ENCODE data around the gene TLX1.

Gene TLX1

GRCh38 chr10:101123815-101124617 lies 7.1 kb upstream of the TLX1 start:
- peaks cover 100% of the 10 kb centered on the region for H3K27me3 ChIP-seq (ENCODE audit: control insufficient read depth, insufficient read depth, low read length)

GRCh38 chr10:101124933-101125332 lies 6.2 kb upstream of the TLX1 start:
- Histone ChIP-seq H3K4me1 (ENCODE audit: control insufficient read depth, insufficient read depth, low read length) (0 out of 2 replicates have a peak, but pooled peaks cover 11% of the 10 kb centered on the region), H3K27me3 (ENCODE audit: control insufficient read depth, insufficient read depth, low read length) (peaks cover 100% of the 10 kb centered on the region), H3K9ac (ENCODE audit: low read depth, low read length) (no peak overlapping the region), H3K27ac (ENCODE audit: low read depth, low read length) (no peak overlapping the region), H3K9me3 (ENCODE audit: control insufficient read depth, insufficient read depth, low read length) (no peaks in the 10 kb centered on the region), H3K36me3 (ENCODE audit: control insufficient read depth, insufficient read depth, low read length) (no peaks in the 10 kb centered on the region), H3K4me3 (ENCODE audit: low read depth, low read length) (no peak overlapping the region)

More at GRCh38 chr10:101123815-101124617, 7.1 kb upstream of the TLX1 start:
- Histone ChIP-seq H3K9me3 (ENCODE audit: control insufficient read depth, insufficient read depth, low read length) (no peaks in the 10 kb centered on the region), H3K27ac (ENCODE audit: low read depth, low read length) (no peak overlapping the region), H3K36me3 (ENCODE audit: control insufficient read depth, insufficient read depth, low read length) (no peaks in the 10 kb centered on the region), H3K4me1 (ENCODE audit: control insufficient read depth, insufficient read depth, low read length) (0 out of 2 replicates have a peak, but pooled peaks cover 11% of the 10 kb centered on the region), H3K4me3 (ENCODE audit: low read depth, low read length) (no peak overlapping the region), H3K9ac (ENCODE audit: low read depth, low read length) (no peak overlapping the region)

GRCh38 chr10:101126684-101127628 lies 4.1 kb upstream of the TLX1 start:
- Histone ChIP-seq H3K4me1 (ENCODE audit: control insufficient read depth, insufficient read depth, low read length) (0 out of 2 replicates have a peak, but pooled peaks cover 6% of the 10 kb centered on the region), H3K9me3 (ENCODE audit: control insufficient read depth, insufficient read depth, low read length) (no peaks in the 10 kb centered on the region), H3K9ac (ENCODE audit: low read depth, low read length) (no peak overlapping the region), H3K27ac (ENCODE audit: low read depth, low read length) (no peak overlapping the region), H3K4me3 (ENCODE audit: low read depth, low read length) (no peak overlapping the region), H3K27me3 (ENCODE audit: control insufficient read depth, insufficient read depth, low read length) (peaks cover 100% of the 10 kb centered on the region), H3K36me3 (ENCODE audit: control insufficient read depth, insufficient read depth, low read length) (no peaks in the 10 kb centered on the region)

- Histone ChIP-seq H3K4me3 (ENCODE audit: low read depth, low read length) (no peak overlapping the region), H3K4me1 (ENCODE audit: control insufficient read depth, insufficient read depth, low read length) (0 out of 2 replicates have a peak, but pooled peaks cover 6% of the 10 kb centered on the region), H3K9me3 (ENCODE audit: control insufficient read depth, insufficient read depth, low read length) (no peaks in the 10 kb centered on the region), H3K27me3 (ENCODE audit: control insufficient read depth, insufficient read depth, low read length) (peaks cover 100% of the 10 kb centered on the region), H3K27ac (ENCODE audit: low read depth, low read length) (no peak overlapping the region), H3K36me3 (ENCODE audit: control insufficient read depth, insufficient read depth, low read length) (no peaks in the 10 kb centered on the region), H3K9ac (ENCODE audit: low read depth, low read length) (no peak overlapping the region)
Observed at GRCh38 chr10:101130141-101130540, 959 bp upstream of the TLX1 start.

- Histone ChIP-seq H3K9me3 (ENCODE audit: control insufficient read depth, insufficient read depth, low read length) (no peaks in the 10 kb centered on the region), H3K27ac (ENCODE audit: low read depth, low read length) (no peak overlapping the region), H3K27me3 (ENCODE audit: control insufficient read depth, insufficient read depth, low read length) (peaks cover 100% of the 10 kb centered on the region), H3K9ac (ENCODE audit: low read depth, low read length) (no peak overlapping the region), H3K4me1 (ENCODE audit: control insufficient read depth, insufficient read depth, low read length) (0 out of 2 replicates have a peak, but pooled peaks cover 3% of the 10 kb centered on the region), H3K4me3 (ENCODE audit: low read depth, low read length) (no peak overlapping the region), H3K36me3 (ENCODE audit: control insufficient read depth, insufficient read depth, low read length) (no peaks in the 10 kb centered on the region)
Observed at GRCh38 chr10:101131962-101132635, 999 bp downstream of the TLX1 start.

GRCh38 chr10:101132636-101133473 lies 1.8 kb downstream of the TLX1 start:
- no peaks in the 10 kb centered on the region for H3K36me3 ChIP-seq (ENCODE audit: control insufficient read depth, insufficient read depth, low read length)
- 0 out of 2 replicates have a peak, but pooled peaks cover 3% of the 10 kb centered on the region for H3K4me1 ChIP-seq (ENCODE audit: control insufficient read depth, insufficient read depth, low read length)
- no peaks in the 10 kb centered on the region for H3K9me3 ChIP-seq (ENCODE audit: control insufficient read depth, insufficient read depth, low read length)
- no peak overlapping the region for H3K4me3 ChIP-seq (ENCODE audit: low read depth, low read length)
- H3K27me3 ChIP-seq (ENCODE audit: control insufficient read depth, insufficient read depth, low read length) = peaks cover 100% of the 10 kb centered on the region
- no peak overlapping the region for H3K27ac ChIP-seq (ENCODE audit: low read depth, low read length)
- no peak overlapping the region for H3K9ac ChIP-seq (ENCODE audit: low read depth, low read length)

GRCh38 chr10:101133489-101134298 lies 2.6 kb downstream of the TLX1 start:
- H3K9ac ChIP-seq (ENCODE audit: low read depth, low read length) = no peak overlapping the region
- no peaks in the 10 kb centered on the region for H3K36me3 ChIP-seq (ENCODE audit: control insufficient read depth, insufficient read depth, low read length)
- no peak overlapping the region for H3K27ac ChIP-seq (ENCODE audit: low read depth, low read length)
- H3K9me3 ChIP-seq (ENCODE audit: control insufficient read depth, insufficient read depth, low read length) = no peaks in the 10 kb centered on the region
- 0 out of 2 replicates have a peak, but pooled peaks cover 3% of the 10 kb centered on the region for H3K4me1 ChIP-seq (ENCODE audit: control insufficient read depth, insufficient read depth, low read length)
- H3K27me3 ChIP-seq (ENCODE audit: control insufficient read depth, insufficient read depth, low read length) = peaks cover 100% of the 10 kb centered on the region
- H3K4me3 ChIP-seq (ENCODE audit: low read depth, low read length) = no peak overlapping the region

- Histone ChIP-seq H3K9ac (ENCODE audit: low read depth, low read length) (no peak overlapping the region), H3K4me3 (ENCODE audit: low read depth, low read length) (no peak overlapping the region), H3K9me3 (ENCODE audit: control insufficient read depth, insufficient read depth, low read length) (no peaks in the 10 kb centered on the region), H3K27ac (ENCODE audit: low read depth, low read length) (no peak overlapping the region), H3K27me3 (ENCODE audit: control insufficient read depth, insufficient read depth, low read length) (peaks cover 100% of the 10 kb centered on the region), H3K36me3 (ENCODE audit: control insufficient read depth, insufficient read depth, low read length) (no peaks in the 10 kb centered on the region), H3K4me1 (ENCODE audit: control insufficient read depth, insufficient read depth, low read length) (0 out of 2 replicates have a peak, but pooled peaks cover 3% of the 10 kb centered on the region)
Observed at GRCh38 chr10:101134299-101135127, 3.4 kb downstream of the TLX1 start.
